Measurements from ENCODE around the gene RAPGEF2.

- TF ChIP-seq CTCF (IDR thresholded peaks at IDR 0.05) (no peak), POLR2A (IDR thresholded peaks at IDR 0.05) (no peak)
Observed at GRCh38 chr4:159219862-159220261, 117.0 kb downstream of the RAPGEF2 start.
